ENCODE data around the gene NFIA. TPM values are rescaled to one million over a fixed set of nuclear protein-coding genes. Genes with fewer than 3 reads are reported as not detected.

Gene NFIA
- total and polyA plus RNA-seq, 2 donors (not counting 1 experiment from before 2014, with no cell fraction given), result 0.28 to 0.54 TPM

- Mint-ChIP-seq H3K4me1 (peaks cover 34% of the 10 kb centered on the region), H3K27me3 (peaks cover 35% of the 10 kb centered on the region), H3K27ac (peak overlapping the region; percentile 94), H3K9me3 (ENCODE audit: insufficient read depth) (no peaks in the 10 kb centered on the region), H3K4me3 (peak overlapping the region; percentile 92)
- Histone ChIP-seq H3K4me3 (ENCODE audit: control extremely low read depth in 1 of 5, extremely low read depth in 1 of 5, insufficient read depth in 1 of 5, low read depth in 2 of 5, low read length in 4 of 5) (peak overlapping the region; percentile 54 to 98 (median 67)), H3K27me3 (replicated peaks in 1 of 4; ENCODE audit: control extremely low read depth in 1 of 4, control insufficient read depth in 3 of 4, insufficient read depth in 4 of 4, low read length in 3 of 4) (peaks cover 0 to 34% (median 29%) of the 10 kb centered on the region in 4 experiments), H2AFZ (ENCODE audit: insufficient read depth, low read depth, low read length, poor library complexity, severe bottlenecking) (peak overlapping the region; percentile 80), H3K9me3 (ENCODE audit: control extremely low read depth in 1 of 3, control insufficient read depth in 2 of 3, insufficient read depth in 1 of 3, low read length in 2 of 3) (peaks cover 0 to 3% (median 0%) of the 10 kb centered on the region in 3 donors), H4K20me1 (ENCODE audit: control insufficient read depth, insufficient read depth, low read length, poor library complexity, severe bottlenecking) (no peaks in the 10 kb centered on the region), H3K9ac (ENCODE audit: low read length) (peak overlapping the region; percentile 73), H3K27ac (ENCODE audit: low read length in 2 of 2) (peak overlapping the region; percentile 71 to 83), H3K4me1 (ENCODE audit: control insufficient read depth in 2 of 2, insufficient read depth in 2 of 2, low read length in 2 of 2) (peaks cover 27 to 30% of the 10 kb centered on the region in 2 donors), H3K36me3 (replicated peaks in 1 of 2; ENCODE audit: control extremely low read depth in 1 of 2, control insufficient read depth in 1 of 2, extremely low read depth in 1 of 2, insufficient read depth in 2 of 2, low read length in 1 of 2) (no peaks in the 10 kb centered on the region), H3K4me2 (replicated peaks; ENCODE audit: low read depth, low read length, poor library complexity, severe bottlenecking) (peak overlapping the region; percentile 75), H3K79me2 (ENCODE audit: control insufficient read depth, insufficient read depth, low read length) (no peaks in the 10 kb centered on the region)
- under 1% methylated on average over 32 of the region's 49 CpGs for WGBS (ENCODE audit: insufficient coverage)
- peak; percentile 92 for ATAC-seq (ENCODE audit: low read depth)
- no peak for TF ChIP-seq CTCF (IDR thresholded peaks at IDR 0.05)
- TF ChIP-seq EZH2 (IDR thresholded peaks at IDR 0.05; ENCODE audit: borderline replicate concordance, insufficient read depth, low read depth, low read length, poor library complexity, severe bottlenecking), result no peak
- ChIA-PET CTCF (interaction anchor here (0.8 to 3.5 kb wide), 7 partner anchors 16 to 34 kb away, joined by 3 to 40 read pairs (median 4); no protein-coding TSS in a partner anchor), POLR2A (interaction anchor here (0.7 to 1.1 kb wide), 2 partner anchors 27 to 1361 kb away, joined by 3 to 6 read pairs; no protein-coding TSS in a partner anchor)
- intact Hi-C loops (cut with micrococcal nuclease), result loop anchor here (1.0 to 5.0 kb wide), 4 partner anchors 27 to 1705 kb away; partner anchors contain the start of genes ATG4C, TM2D1 and USP1
- peak; percentile 94 for DNase-seq
Measured at GRCh38 chr1:61076728-61077675, 5.4 kb upstream of the NFIA start.

All from B cell (primary cell).